H1 (cell line): ENCODE data around the gene RAMP1.

ENCODE experiments used
- POLR2A ChIP-seq, 2 experiments: IDR thresholded peaks; 1 replicate in 1 of 2; 2 replicates in 1 of 2; pipeline ENCODE4 v1.6.1; 2011; ENCODE audit warnings: low read depth in 2 of 2, low read length in 2 of 2, mild to moderate bottlenecking in 2 of 2; ENCODE audit errors: control extremely low read depth in 1 of 2
- SRF ChIP-seq: IDR thresholded peaks from 2 replicates; pipeline ENCODE4 v1.6.1; 2011; ENCODE audit warnings: mild to moderate bottlenecking, low read depth, low read length, moderate library complexity

- TF ChIP-seq POLR2A (IDR thresholded peaks at IDR 0.05; ENCODE audit: control extremely low read depth in 1 of 2, low read depth in 2 of 2, low read length in 2 of 2) (no peak), SRF (no peak)
Observed at GRCh38 chr2:237860273-237860935, 981 bp downstream of the RAMP1 start.
